ENCODE measurements around the gene WDR45. TPM values are rescaled to one million over a fixed set of nuclear protein-coding genes. Genes with fewer than 3 reads are reported as not detected.

Gene WDR45
- total RNA-seq, 1 experiment from 2014 or later: 49.3 TPM

DNA sequence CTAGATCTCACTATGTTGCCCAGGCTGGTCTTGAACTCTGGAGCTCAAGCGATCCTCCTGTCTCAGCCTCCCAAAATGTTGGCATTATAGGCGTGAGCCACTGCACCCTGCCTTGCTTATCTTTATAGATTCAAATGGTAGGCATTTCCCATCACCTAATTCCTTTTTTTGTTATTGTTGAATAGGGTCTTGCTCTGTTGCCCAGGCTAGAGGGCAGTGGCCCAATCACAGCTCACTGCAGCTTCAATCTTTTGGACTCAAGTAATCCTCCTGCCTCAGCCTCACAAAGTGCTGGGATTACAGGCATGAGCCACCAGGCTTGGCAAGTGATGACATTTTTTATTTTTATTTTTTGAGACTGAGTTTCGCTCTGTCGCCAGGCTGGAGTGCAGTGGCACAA, 16.7 kb upstream of the WDR45 start:
- H3K27ac ChIP-seq (ENCODE audit: low read length): no peak overlapping the region
- no TSS peak for BruUV-seq (replicated peaks)
- H3K4me3 ChIP-seq (ENCODE audit: low read depth in 2 of 2, low read length in 2 of 2): no peak overlapping the region
- H3K4me1 ChIP-seq (ENCODE audit: control insufficient read depth, insufficient read depth, low read length): peaks cover 4% of the 10 kb centered on the region; the same call in 1 of the 2 replicates
- intact Hi-C loops (cut with micrococcal nuclease; ENCODE audit: unreplicated experiment): no loop called here
- H3K27me3 ChIP-seq (ENCODE audit: control insufficient read depth, insufficient read depth, low read length): no peaks in the 10 kb centered on the region
- H3K36me3 ChIP-seq (ENCODE audit: control insufficient read depth, insufficient read depth, low read length): no peaks in the 10 kb centered on the region
- ATAC-seq (no peak), DNase-seq (ENCODE audit: low read depth, low spot score) (no peak)
- TF ChIP-seq CTCF (IDR thresholded peaks at IDR 0.05) (no peak), SIN3A (IDR thresholded peaks at IDR 0.05; ENCODE audit: borderline replicate concordance, insufficient read depth, low read depth, low read length) (no peak), POLR2AphosphoS5 (IDR thresholded peaks at IDR 0.05; ENCODE audit: low read depth, low read length) (no peak), TCF7L2 (IDR thresholded peaks at IDR 0.05; ENCODE audit: low read depth, low read length) (no peak)
- TF ChIP-seq, protein P1, sequence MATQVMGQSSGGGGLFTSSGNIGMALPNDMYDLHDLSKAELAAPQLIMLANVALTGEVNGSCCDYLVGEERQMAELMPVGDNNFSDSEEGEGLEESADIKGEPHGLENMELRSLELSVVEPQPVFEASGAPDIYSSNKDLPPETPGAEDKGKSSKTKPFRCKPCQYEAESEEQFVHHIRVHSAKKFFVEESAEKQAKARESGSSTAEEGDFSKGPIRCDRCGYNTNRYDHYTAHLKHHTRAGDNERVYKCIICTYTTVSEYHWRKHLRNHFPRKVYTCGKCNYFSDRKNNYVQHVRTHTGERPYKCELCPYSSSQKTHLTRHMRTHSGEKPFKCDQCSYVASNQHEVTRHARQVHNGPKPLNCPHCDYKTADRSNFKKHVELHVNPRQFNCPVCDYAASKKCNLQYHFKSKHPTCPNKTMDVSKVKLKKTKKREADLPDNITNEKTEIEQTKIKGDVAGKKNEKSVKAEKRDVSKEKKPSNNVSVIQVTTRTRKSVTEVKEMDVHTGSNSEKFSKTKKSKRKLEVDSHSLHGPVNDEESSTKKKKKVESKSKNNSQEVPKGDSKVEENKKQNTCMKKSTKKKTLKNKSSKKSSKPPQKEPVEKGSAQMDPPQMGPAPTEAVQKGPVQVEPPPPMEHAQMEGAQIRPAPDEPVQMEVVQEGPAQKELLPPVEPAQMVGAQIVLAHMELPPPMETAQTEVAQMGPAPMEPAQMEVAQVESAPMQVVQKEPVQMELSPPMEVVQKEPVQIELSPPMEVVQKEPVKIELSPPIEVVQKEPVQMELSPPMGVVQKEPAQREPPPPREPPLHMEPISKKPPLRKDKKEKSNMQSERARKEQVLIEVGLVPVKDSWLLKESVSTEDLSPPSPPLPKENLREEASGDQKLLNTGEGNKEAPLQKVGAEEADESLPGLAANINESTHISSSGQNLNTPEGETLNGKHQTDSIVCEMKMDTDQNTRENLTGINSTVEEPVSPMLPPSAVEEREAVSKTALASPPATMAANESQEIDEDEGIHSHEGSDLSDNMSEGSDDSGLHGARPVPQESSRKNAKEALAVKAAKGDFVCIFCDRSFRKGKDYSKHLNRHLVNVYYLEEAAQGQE (IDR thresholded peaks at IDR 0.05; ENCODE audit: insufficient read depth in 1 of 2, low read depth in 2 of 2, low read length in 1 of 2): no peak
- H3K9me3 ChIP-seq (ENCODE audit: control insufficient read depth, insufficient read depth, low read depth, low read length): no peaks in the 10 kb centered on the region
- POLR2A ChIA-PET: no interaction called here
- in situ Hi-C loops (cut with HindIII; ENCODE audit: low pct_unique_long_range_greater_than_20kb, low sequenced_read_pairs): no loop called here
- CTCF ChIA-PET: no interaction called here

- intact Hi-C loops (cut with micrococcal nuclease; ENCODE audit: unreplicated experiment) (no loop called here), in situ Hi-C loops (cut with HindIII; ENCODE audit: low pct_unique_long_range_greater_than_20kb, low sequenced_read_pairs) (no loop called here)
- TF ChIP-seq, protein P1 (IDR thresholded peaks at IDR 0.05; ENCODE audit: insufficient read depth in 1 of 2, low read depth in 2 of 2, low read length in 1 of 2): no peak
- TF ChIP-seq POLR2AphosphoS5 (IDR thresholded peaks at IDR 0.05; ENCODE audit: low read depth, low read length): no peak
- no peak for TF ChIP-seq TCF7L2 (IDR thresholded peaks at IDR 0.05; ENCODE audit: low read depth, low read length)
- TF ChIP-seq SIN3A (IDR thresholded peaks at IDR 0.05; ENCODE audit: borderline replicate concordance, insufficient read depth, low read depth, low read length): no peak
- no peak for TF ChIP-seq CTCF (IDR thresholded peaks at IDR 0.05)
- ChIA-PET CTCF (no interaction called here), POLR2A (no interaction called here)
- Histone ChIP-seq H3K36me3 (ENCODE audit: control insufficient read depth, insufficient read depth, low read length) (no peaks in the 10 kb centered on the region), H3K27ac (ENCODE audit: low read length) (no peak overlapping the region), H3K27me3 (ENCODE audit: control insufficient read depth, insufficient read depth, low read length) (no peaks in the 10 kb centered on the region), H3K4me3 (ENCODE audit: low read depth in 2 of 2, low read length in 2 of 2) (no peak overlapping the region), H3K4me1 (ENCODE audit: control insufficient read depth, insufficient read depth, low read length) (no peaks in the 10 kb centered on the region), H3K9me3 (ENCODE audit: control insufficient read depth, insufficient read depth, low read depth, low read length) (no peaks in the 10 kb centered on the region)
- DNase-seq (ENCODE audit: low read depth, low spot score): no peak
- BruUV-seq (replicated peaks): no TSS peak
- no peak for ATAC-seq
Measured at GRCh38 chrX:49089553-49089952, 9.9 kb upstream of the WDR45 start.
